T follicular helper cell (primary cell): ENCODE data around the gene SUCO.
"Not testable (repeated sequence)": the region's sequence is repeated elsewhere in the genome, so short reads cannot be mapped to it uniquely, and the experiment has no call there.

Experiments
- DNase-seq: peaks from one replicate; pipeline ENCODE4 v3.0.0-alpha.2; 2020; ENCODE audit warnings: low read depth
- total RNA-seq, 2 experiments: gene quantifications; one replicate each; lab custom pipeline; 2026; lab: John Stamatoyannopoulos, UW

Gene SUCO, protein sequence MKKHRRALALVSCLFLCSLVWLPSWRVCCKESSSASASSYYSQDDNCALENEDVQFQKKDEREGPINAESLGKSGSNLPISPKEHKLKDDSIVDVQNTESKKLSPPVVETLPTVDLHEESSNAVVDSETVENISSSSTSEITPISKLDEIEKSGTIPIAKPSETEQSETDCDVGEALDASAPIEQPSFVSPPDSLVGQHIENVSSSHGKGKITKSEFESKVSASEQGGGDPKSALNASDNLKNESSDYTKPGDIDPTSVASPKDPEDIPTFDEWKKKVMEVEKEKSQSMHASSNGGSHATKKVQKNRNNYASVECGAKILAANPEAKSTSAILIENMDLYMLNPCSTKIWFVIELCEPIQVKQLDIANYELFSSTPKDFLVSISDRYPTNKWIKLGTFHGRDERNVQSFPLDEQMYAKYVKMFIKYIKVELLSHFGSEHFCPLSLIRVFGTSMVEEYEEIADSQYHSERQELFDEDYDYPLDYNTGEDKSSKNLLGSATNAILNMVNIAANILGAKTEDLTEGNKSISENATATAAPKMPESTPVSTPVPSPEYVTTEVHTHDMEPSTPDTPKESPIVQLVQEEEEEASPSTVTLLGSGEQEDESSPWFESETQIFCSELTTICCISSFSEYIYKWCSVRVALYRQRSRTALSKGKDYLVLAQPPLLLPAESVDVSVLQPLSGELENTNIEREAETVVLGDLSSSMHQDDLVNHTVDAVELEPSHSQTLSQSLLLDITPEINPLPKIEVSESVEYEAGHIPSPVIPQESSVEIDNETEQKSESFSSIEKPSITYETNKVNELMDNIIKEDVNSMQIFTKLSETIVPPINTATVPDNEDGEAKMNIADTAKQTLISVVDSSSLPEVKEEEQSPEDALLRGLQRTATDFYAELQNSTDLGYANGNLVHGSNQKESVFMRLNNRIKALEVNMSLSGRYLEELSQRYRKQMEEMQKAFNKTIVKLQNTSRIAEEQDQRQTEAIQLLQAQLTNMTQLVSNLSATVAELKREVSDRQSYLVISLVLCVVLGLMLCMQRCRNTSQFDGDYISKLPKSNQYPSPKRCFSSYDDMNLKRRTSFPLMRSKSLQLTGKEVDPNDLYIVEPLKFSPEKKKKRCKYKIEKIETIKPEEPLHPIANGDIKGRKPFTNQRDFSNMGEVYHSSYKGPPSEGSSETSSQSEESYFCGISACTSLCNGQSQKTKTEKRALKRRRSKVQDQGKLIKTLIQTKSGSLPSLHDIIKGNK (N-terminal part only)
- total RNA-seq: 76.3 to 91.2 reads per million in 2 experiments

DNA sequence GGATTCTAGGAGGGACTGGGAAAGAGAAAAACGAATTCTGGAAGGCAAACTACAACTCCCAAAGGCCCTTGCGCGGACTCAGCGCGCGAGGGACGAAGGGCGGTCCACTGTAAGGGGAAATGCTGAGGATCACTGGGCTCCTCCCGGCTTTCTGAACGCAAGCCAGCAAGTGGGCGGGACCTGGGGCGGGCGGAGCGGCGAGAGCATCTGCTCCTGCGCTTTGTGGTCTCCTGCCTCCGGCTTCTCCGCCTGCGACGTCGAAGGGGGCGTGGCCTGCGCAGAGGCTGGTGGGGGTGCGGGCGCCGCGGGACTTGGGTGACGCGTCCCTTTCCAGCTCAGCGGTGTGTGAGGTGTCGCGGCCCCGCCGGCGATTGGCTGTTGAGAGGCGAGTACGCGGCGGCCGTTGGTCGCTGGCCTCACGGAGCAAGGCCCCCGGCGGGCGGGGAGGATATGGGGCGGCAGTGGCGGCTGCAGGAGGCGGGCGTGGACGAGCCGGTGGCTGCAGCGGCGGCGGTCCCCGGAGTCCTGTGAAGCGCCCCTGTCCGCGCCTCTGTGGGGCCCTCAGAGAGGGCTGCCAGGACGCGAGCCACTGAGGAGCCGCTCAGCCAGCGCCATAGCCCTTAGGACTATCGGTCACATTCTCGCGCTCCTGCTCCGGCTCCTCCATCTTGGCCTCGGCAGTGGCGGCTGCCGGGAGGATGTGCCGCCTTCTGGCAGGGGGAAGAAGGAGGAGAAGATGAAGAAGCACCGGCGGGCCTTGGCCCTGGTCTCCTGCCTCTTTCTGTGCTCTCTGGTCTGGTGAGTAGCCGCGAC, at the start of gene SUCO:
SUCO (plus strand) TSS at position 451 of the 813 bp plus-strand sequence; CDS start at position 737, 286 bp downstream.
- DNase-seq: peak; percentile 99

DNA sequence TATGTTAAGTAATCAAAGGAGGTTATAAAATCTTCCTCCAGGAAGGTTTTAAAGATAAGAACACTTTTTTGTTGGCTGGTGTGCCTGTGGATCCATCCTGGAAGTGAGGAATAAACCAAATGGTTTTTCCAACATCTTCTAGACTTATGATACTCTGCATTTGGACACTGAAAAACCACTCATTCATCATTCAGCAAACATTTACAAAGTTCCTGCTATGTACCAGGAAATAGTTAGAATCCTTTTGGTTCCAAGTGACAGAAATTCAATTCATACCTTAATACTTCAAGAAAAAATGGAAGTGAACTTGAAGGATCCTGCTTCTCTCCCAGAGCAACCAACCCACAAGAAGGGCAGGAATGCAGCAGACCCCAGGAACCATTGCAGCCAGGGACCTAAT, 49.5 kb upstream of the SUCO start:
- no peak for DNase-seq

DNA sequence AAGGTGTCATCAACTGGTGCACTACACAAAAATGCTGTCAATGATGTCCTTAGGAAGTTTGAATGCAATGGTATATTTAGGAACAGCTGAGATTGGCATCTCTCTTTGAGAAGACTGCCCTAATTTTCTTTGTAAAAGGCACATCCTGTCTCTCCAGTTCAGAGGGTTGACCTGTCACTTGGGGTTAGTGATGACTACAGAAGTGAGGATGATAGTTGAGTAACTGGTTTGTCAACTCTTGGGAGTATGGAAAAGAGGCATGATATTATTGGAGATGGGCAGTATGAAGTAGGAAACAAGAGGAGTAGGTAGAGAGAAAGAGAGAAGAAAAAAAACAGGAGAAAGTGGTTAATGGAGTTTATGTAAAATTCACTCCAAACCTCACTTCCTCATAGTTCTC, 48.7 kb upstream of the SUCO start:
- no peak for DNase-seq

DNA sequence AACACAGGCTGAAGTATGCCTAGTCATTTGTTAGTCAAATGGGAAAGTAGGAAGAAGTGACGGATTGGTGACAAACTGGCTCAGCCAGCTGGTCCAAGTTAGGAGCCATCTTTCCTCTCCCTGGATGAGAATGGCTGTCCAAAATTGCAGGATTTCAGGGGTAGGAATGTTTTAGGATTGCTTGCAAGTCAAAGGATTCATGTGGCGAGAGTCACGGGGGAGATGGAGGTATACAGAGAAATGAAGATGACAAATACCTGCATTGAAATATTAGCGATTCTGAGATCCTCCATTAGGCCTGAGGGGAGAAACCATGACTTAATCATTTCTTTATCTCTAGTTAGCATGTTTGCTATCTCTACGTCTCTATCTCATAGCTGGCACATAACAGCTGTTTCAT, 47.3 kb upstream of the SUCO start:
- DNase-seq: no peak

DNA sequence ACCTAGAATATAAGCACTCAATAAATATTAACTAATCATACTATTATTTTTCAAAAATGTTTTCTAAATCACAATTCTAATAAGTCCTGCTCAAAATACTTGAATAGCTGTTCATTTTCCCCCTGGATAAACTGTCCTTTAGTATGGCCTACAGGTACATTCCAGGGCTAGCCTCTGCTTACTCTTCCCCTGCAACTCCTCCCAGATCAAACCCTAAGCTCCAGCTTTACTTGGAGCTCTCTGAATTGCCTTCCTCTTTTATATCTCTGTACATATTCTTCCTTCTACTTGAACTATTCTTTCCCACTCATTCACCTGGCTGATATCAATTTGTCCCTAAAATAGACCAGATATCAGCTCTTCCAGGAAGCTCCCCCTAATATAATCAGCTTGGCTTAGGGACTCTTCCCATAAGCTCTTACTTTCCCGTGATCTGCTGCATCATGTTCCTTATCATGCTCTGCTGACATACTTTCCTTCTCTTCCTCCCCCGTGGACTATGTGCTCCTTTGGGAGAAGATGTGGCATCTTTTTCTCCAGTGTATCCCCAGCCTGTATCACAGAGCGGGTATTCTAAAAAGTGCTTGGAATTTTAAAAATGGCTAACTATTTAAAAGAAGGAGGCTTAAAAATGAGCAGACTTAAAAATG, 46.0 kb upstream of the SUCO start:
- DNase-seq: no peak

DNA sequence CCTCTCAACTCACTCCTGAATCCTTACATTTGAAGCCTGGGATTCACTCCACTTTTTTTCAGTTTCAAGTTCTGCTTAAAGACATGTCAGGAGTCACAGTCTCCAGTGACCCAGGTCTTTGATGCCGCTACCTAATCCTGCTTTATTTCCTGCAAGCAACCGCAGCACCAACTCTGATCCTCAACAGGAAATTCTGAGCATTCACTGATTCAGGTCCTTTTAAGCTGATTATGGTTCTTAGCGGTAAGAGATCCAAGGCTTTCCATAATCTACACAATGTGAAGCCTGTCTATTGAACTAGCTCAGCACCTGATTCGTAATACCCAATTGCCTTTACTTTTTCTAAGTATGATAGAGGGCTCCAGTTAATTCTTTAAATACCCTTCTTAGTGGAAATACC, 45.4 kb upstream of the SUCO start:
- DNase-seq: no peak

DNA sequence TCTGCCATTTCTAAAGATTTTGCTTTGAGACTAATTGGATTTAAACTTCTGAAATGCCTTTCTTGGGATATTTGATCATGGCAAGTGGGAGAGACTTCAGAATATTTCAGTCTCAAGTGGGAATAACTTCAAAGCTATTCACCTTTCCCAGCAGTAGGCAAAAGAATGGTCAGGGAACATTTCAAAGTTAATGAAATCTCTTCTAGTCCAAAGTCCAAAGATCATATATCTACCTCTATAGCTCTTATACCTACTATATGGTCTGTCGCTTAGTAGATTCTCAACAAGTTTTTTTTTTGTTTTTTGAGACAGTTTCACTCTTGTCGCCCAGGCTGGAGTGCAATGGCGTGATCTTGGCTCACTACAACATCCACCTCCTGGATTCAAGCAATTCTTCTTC, 44.6 kb upstream of the SUCO start:
- no peak for DNase-seq

DNA sequence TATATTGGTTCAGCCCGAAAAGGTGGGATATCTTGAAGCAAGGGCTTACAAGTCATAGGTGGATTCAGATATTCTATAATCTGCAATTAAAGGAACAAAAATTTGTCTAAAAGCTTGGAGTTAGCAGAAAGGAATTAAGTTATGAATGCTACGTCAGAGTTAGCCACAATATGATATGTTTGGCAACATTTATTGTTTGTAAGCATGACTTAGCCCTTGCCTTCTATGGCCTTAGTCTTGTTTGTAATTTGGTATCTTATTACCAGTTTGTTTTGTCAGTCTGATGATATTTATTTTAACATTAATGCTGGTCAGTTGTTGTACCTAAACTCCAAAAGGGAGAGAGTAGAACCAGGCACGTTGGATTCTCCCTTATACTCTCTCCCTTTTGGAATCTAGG, 43.1 kb upstream of the SUCO start:
- no peak for DNase-seq

DNA sequence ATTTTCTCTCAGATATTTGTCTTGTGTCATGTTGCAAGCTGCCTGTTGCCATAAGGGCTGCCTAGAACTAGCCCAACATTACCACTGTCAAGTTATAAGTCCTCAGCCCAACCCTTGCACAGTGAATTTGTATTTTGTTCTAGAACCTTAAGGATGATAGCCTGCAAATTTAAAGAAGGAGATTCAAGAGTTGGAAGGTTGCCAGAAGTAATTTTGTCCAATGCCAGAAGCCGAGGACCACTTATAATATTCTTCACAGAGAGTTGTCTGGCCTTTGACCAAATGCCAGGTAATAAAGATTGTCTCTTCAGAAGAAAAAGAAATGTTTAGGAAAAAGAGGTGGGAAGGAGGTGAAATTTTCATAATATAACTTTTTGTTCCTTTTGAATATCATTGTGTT, 40.5 kb upstream of the SUCO start:
- DNase-seq: no peak

DNA sequence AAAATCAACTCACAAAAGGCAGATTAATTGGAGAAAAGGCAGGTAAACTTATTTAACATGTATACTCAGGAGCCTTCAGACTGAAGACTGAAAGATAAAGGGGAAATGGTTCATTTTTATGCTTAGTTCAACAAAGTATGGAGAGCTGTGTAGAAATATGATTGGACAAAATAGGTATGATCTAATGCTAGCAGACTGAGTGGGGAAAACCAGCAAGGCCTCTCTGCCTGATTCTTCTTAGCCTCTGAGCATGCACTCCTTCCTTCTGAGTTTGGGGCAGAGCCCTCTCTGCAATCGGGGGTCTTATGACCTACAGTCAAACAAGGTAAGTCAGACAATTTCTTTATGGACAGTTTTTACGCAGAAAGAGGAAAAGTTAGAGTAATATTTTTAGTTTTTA, 38.8 kb upstream of the SUCO start:
- DNase-seq: no peak

DNA sequence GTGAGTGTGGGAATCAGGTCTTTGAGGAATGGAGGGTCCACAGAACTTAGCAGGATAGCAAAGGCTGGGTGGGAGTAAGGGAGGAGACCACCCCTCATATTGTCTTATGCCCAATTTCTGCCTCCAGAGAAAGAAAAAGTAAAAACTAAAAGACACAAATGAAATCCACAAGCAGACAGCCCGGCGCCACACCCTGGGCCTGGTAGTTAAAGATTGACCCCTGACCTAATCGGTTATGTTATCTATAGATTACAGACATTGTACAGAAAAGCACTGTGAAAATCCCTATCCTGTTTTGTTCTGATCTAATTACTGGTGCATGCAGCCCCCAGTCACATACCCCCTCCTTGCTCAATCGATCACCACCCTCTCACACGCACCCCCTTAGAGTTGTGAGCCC, 36.8 kb upstream of the SUCO start:
- DNase-seq: not testable (repeated sequence)

DNA sequence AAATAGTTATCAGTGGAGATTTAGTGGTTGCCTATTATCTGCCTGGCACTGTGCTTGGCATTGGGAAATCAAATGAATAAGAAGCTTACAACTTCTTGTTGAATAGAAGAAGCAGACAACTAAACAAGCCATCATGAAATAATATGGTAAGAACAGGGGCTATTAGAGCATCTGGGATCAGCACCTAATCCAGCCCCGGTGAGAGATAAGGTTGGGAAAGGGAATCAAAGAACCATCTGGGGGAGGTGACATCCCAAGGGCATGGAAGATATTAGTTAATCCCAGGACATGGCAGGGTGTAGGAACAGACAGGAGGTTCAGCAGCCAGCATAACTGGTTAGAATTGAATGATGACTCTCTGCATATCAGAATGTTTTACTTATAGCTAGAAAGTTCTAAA, 36.3 kb upstream of the SUCO start:
- DNase-seq: no peak

DNA sequence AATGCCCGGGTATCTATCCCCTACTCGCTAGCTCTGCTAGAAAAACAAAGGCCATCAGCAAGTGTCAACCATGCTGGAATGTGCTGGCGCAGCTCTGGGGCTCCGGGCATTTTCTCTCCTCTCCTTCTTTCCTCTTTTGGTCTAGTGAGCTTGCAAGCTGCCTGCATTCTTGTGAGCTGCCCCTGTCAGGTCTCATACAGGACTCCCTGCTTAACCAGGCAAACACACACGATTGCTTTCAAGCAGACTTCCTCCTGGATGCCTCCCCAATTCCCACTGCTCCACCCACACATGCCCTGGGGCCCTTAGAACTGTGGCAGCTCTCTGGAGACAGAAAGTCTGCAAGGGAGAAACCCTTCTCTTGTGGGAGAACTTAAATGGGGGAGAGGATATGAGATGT, 35.7 kb upstream of the SUCO start:
- DNase-seq: no peak

DNA sequence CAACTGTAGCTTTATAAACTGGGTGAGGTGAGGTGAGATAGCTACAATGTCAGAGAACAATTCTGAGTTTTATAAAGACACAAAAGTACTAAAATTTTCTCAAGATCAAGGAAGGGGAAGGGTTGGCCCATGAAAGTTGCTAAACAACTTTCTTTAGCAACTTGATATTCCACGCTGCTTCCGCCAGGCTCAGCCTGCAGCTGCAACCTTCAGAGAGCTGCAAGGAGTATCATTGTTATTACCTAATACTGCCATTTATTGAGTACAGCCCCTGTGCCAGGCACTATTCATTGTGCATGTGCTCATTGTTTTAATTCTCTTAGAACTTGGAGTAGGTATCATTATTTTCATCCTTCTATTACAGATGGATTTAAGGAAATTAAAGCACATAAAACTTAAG, 34.1 kb upstream of the SUCO start:
- no peak for DNase-seq

DNA sequence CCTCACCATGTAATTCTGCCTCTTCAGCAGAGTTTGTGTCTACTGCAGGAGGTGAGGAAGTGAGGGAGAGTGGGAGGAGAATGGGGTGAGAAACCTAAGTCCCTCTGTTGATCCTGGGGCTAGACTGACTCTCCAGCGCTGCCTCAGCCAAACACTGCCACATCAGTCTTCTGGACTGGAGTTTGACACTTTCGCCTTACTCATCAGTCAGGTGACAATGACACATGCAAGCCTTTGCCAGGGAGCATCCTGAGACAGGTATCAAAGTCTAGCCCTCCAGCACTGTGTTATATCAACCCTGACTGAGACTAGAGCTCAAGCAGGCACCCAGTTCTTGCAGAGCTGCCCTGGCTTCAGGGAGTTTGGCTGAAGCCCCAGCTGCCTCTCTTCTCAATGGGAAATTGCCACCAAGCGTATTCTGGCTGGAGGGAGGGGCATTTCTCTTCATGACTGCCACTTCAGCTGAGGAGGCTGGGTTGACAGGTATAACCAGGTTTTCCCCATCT, 33.3 kb upstream of the SUCO start:
- DNase-seq: no peak

DNA sequence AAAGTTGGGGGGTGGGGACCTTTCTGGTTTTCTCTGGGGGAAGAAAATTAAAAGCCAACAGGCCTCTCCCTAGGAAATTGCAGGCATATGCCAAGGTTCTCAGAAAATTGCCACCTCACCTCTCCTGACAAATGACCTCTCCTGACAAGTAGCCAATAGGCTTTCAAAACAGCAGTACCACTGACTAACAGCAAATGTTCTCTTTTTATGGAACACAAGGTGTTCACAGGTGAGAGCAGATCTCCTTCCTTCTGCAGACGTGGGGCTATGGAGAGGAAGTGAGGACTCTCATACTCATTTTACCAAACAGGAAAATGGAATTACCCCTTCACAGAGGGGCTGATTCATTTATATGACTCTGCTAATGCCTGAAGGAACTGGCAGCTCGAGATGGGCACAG, 32.7 kb upstream of the SUCO start:
- no peak for DNase-seq

DNA sequence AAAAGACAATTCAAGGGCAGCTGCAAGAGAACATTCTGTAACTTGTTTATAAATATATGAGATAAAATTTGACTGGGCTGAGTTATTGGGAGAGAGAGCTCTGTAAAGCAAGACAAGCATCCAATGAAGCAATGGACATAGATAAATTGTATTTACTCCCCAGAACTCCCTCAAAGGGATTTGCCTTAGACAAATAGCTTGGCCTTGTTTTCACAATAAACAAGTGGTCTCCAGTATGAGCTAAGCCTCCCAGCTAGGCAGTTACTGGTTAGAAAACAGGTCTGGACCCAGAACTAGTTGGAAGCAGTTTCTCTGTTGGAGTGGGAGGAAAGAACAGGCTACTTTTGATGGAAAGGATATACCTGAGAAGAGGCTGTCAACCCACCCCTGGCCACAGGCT, 25.2 kb upstream of the SUCO start:
- no peak for DNase-seq

DNA sequence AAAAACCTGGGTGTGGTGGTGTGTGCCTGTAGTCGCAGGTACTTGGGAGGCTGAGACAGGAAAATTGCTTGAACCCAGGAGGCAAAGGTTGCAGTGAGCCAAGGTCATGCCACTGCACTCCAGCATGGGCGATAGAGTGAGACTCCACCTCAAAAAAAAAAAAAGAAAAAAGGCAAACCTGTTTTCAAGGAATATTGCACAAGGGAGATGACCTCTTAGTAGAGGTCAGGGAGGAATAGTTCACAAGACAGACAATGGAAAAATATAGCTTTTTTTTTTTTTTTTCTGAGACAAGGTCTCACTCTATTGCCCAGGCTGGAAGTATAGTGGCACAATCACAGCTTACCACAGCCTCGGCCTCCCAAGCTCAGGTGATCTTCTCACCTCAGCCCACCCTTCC, 22.5 kb upstream of the SUCO start:
- no peak for DNase-seq

DNA sequence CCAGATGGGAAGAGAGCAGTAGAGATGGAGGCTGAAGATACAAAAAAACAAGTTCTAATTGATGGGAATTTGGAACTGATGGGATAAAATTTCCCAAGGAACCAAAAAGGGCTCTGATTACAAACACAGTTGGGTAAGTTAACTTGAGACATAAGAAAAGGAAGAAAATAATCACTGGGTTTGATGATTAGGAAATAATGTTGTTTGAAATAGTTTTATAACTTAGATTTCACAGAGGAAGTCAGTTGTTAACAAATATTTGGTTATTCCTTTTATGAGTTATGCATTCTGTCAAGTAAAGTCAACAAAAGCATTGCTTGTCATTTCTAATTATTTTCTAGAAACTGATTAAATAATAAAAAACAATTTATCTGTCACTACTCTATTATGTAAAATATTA, 20.4 kb upstream of the SUCO start:
- DNase-seq: no peak

DNA sequence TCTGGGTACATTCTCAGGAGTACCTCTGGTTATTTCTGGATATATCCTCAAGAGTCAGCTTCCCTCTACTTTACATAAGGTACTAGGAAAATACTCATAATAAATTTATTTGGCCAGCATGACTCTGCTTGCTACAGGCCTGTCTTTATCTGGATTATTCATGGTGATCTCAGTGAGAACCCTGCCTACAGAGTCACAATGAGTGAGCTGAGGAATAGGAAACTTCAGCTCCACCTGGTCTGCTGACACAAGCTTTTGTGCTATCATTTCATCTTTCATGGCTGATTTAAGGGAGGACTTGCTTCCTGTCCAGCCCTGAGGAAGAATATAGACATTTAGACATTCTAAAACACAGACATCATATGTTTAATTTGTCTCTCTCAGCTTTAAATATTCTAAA, 19.5 kb upstream of the SUCO start:
- no peak for DNase-seq

DNA sequence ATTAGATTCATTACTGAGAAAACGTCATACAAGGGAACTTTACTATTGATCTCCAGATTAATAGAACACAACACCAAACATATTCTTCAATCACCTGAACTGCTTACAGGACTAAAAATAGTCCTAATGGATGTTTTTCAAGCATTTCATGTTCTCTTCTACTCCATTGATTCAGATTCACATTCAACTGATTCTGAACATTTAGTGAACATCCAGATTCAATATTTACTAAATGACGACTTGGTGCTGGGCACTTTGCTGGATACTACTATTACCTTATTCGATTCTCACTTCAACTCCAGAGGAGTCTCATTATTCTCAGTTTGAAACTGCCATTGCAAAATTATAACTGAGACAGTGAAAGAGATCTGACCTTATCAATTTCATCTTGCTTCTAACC, 18.8 kb upstream of the SUCO start:
- no peak for DNase-seq
